GOT3 (cell line): ENCODE data around the gene SMC4.

Experiments used
- DNase-seq: peaks from one replicate; lab custom pipeline; 2025; ENCODE audit warnings: mixed read lengths; lab: John Stamatoyannopoulos, UW

The SMC4 gene

GRCh38 chr3:160477750-160478149 lies 78.3 kb downstream of the SMC4 start:
- DNase-seq, result no peak

DNA sequence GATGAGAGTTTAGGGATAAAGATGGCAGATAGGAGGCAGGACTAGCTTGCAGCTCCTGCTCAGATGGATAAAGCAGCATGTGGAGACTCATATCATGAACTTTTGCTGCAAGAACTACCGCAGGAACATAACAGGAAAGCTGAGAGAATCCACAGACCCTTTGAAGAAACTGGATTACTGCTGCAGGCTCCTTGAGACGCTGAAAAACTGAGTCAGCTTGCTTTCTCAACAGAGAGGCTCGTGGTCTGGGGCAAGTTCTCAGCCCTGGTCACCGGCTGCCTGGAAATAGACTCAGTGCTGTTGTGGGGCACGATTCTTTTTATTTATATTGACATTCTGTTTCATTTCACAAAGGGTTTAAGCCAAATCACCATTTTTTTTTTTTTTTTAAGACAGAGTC lies 78.9 kb downstream of the SMC4 start:
- no peak for DNase-seq

GRCh38 chr3:160479376-160479775 lies 79.9 kb downstream of the SMC4 start:
- DNase-seq, result no peak

GRCh38 chr3:160480931-160481330 lies 81.5 kb downstream of the SMC4 start:
- no peak for DNase-seq

DNA sequence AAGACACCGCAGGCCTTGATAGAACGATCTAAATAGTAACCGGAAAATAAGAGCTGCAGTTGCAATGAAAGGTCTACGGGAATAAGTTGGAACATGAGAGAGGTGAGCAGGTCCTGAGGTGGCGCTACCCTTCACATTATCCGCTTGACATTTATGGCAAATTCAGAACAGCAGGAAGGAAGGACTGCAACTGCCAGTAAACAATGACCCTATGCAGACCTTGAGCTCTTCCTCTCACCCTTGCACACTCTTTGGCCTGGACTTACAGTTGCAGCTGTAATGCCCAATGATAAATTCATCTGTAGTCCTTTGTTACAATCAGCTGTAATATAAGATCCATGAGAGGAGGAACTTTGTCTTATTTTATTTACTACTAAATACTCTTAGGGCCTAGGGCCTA lies 82.4 kb downstream of the SMC4 start:
- no peak for DNase-seq

GRCh38 chr3:160482796-160483195 lies 83.3 kb downstream of the SMC4 start:
- no peak for DNase-seq
